Endothelial cell (in vitro differentiated cells): ENCODE results near the gene ZNF330. TPM values are rescaled to one million over a fixed set of nuclear protein-coding genes. Genes with fewer than 3 reads are reported as not detected.
"Not testable (repeated sequence)": the region's sequence is repeated elsewhere in the genome, so short reads cannot be mapped to it uniquely, and the experiment has no call there.

Source experiments
- DNase-seq: peaks from one replicate; pipeline ENCODE4 v3.0.0; 2021; ENCODE audit warnings: low spot score
- H3K27ac Mint-ChIP-seq: one replicate; pipeline ENCODE4 v1.8.0; 2021; ENCODE audit warnings: mixed read lengths, inconsistent platforms; ENCODE audit not compliant: unreplicated experiment
- H3K27me3 Mint-ChIP-seq: one replicate; pipeline ENCODE4 v1.8.0; 2021; ENCODE audit warnings: mild to moderate bottlenecking, moderate library complexity, mixed read lengths, inconsistent platforms; ENCODE audit not compliant: unreplicated experiment
- H3K36me3 Mint-ChIP-seq: one replicate; pipeline ENCODE4 v1.8.0; 2021; ENCODE audit warnings: mild to moderate bottlenecking, low read depth, mixed read lengths, inconsistent platforms; ENCODE audit not compliant: unreplicated experiment
- H3K4me1 Mint-ChIP-seq: one replicate; pipeline ENCODE4 v1.8.0; 2021; ENCODE audit warnings: mild to moderate bottlenecking, mixed read lengths, inconsistent platforms; ENCODE audit not compliant: unreplicated experiment
- H3K4me3 Mint-ChIP-seq: one replicate; pipeline ENCODE4 v1.8.0; 2021; ENCODE audit warnings: mild to moderate bottlenecking, mixed read lengths, inconsistent platforms; ENCODE audit not compliant: unreplicated experiment
- H3K9me3 Mint-ChIP-seq: one replicate; pipeline ENCODE4 v1.8.0; 2021; ENCODE audit warnings: mixed read lengths, inconsistent platforms; ENCODE audit not compliant: unreplicated experiment
- total RNA-seq: library from RNA; stranded (reverse); fragmentation: NEBNext Ultra II Directional; extraction: Animal tissue kit (Norgen Biotek cat#: 25700); gene quantifications from one replicate; pipeline ENCODE4 v1.2.1, GENCODE V29; 2021; ENCODE audit not compliant: unreplicated experiment
- TF ChIP-seq, protein P1 (sequence below): fragments of 200-600 bp; sonication (generic); IDR thresholded peaks from one replicate; pipeline ENCODE4 v1.5.0; 2021; ENCODE audit warnings: antibody characterized with exemption; ENCODE audit not compliant: unreplicated experiment

The ZNF330 gene
- total RNA-seq, 1 donor from 2014 or later, result 41.8 TPM

DNA sequence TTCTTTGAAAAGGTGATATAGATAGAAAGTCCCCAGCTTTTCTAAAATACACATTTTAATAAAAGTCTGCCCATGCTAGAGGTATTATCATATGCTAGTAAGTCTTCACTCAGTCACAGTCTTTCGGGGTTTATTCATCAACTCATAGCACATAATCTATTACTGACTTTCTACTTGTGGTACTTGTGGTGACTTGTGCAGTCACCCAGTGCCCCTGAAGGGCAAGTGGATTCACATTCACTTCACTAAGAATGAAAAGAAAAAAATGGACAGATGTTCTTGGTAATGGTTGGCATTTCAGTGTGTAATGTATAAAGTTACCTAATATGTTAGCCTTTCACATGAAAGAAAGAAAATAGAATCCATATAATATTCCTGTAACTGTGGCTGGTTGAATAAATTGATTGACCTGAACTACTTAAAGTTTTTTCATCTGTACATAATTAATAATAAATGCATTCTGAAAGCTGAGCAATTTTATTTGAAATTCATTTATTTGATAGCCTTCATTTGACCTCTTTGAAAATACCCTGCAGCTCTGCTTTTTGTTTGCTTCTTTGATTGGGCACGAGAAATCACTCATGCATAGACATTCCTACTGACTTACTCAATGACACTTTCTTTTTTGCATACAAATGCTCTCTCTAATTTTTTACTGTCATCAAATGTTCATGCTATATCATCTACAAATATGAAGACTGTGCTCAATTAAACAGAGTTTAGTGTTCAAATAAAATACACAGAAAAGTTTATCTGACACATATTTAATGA lies 39.5 kb upstream of the ZNF330 start:
- Mint-ChIP-seq H3K9me3 (no peaks in the 10 kb centered on the region), H3K27me3 (peaks cover 2% of the 10 kb centered on the region), H3K27ac (no peak overlapping the region), H3K36me3 (no peaks in the 10 kb centered on the region), H3K4me1 (no peaks in the 10 kb centered on the region), H3K4me3 (no peak overlapping the region)
- DNase-seq, result no peak
- TF ChIP-seq, protein P1, sequence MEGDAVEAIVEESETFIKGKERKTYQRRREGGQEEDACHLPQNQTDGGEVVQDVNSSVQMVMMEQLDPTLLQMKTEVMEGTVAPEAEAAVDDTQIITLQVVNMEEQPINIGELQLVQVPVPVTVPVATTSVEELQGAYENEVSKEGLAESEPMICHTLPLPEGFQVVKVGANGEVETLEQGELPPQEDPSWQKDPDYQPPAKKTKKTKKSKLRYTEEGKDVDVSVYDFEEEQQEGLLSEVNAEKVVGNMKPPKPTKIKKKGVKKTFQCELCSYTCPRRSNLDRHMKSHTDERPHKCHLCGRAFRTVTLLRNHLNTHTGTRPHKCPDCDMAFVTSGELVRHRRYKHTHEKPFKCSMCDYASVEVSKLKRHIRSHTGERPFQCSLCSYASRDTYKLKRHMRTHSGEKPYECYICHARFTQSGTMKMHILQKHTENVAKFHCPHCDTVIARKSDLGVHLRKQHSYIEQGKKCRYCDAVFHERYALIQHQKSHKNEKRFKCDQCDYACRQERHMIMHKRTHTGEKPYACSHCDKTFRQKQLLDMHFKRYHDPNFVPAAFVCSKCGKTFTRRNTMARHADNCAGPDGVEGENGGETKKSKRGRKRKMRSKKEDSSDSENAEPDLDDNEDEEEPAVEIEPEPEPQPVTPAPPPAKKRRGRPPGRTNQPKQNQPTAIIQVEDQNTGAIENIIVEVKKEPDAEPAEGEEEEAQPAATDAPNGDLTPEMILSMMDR, result no peak

DNA sequence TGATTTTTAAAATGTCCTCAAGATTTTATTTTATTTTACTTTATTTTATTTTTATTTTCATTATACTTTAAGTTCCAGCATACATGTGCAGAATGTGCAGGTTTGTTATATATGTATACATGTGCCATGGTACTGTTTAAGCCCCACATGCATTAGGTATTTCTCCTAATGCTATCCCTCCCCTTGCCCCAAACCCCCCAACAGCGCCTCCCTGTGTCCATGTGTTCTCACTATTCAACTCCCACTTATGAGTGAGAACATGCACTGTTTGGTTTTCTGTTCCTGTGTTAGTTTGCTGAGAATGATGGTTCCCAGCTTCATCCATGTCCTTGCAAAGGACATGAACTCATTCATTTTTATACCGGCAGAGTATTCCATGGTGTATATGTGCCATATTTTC lies 37.2 kb upstream of the ZNF330 start:
- not testable (repeated sequence) for H3K27ac Mint-ChIP-seq, DNase-seq, H3K9me3 Mint-ChIP-seq, H3K4me1 Mint-ChIP-seq, H3K27me3 Mint-ChIP-seq, H3K36me3 Mint-ChIP-seq, H3K4me3 Mint-ChIP-seq

DNA sequence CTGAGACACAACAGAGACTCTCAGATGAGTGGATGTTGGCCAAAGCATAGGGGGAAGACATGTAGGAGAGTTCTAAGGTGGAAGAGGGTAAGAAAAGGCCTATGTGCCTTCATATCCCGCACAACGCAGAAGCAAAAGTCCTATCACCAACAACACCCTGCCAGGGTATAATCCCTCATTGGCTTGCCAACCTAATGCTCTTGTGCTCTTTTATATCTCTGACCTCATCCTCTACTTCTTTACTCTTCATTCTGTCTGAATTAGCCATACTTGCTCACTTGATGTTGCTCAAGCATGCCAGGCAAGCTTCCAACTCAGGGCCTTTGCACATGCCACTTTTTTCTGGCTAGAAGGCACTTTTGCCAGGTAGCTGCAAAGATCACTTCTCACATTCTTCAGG lies 28.1 kb upstream of the ZNF330 start:
- H3K4me1 Mint-ChIP-seq, result peaks cover 5% of the 10 kb centered on the region
- no peak overlapping the region for H3K4me3 Mint-ChIP-seq
- H3K36me3 Mint-ChIP-seq, result peaks cover 3% of the 10 kb centered on the region
- TF ChIP-seq, protein P1, result no peak
- H3K27ac Mint-ChIP-seq, result no peak overlapping the region
- H3K9me3 Mint-ChIP-seq, result no peaks in the 10 kb centered on the region
- peaks cover 1% of the 10 kb centered on the region for H3K27me3 Mint-ChIP-seq
- no peak for DNase-seq

DNA sequence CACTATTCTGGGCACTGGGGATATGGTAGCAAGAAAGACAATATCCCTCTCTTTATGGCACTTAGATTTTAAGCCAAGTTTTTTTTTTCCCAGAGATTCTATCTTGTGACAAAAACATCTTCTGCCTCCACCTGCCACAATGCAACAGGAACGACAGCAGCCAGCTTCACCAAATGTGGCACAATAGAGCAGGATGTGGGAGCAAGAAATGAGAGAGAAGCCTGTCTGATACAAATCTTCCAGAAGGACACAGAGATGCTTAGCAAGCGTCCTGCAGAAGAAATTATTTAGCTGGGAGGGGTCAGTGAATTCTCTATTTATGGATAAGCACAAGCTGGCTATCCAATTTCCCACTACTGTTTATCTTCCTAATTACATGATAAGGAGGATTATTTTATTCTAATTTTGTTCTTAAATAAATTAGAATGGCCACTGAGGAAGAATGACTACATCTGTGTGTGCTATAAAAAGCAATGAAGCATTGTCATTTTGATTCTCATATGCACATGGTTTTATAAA lies 27.1 kb upstream of the ZNF330 start:
- H3K4me3 Mint-ChIP-seq, result no peak overlapping the region
- no peak overlapping the region for H3K27ac Mint-ChIP-seq
- TF ChIP-seq, protein P1, result no peak
- H3K27me3 Mint-ChIP-seq, result peaks cover 1% of the 10 kb centered on the region
- H3K9me3 Mint-ChIP-seq, result no peaks in the 10 kb centered on the region
- H3K4me1 Mint-ChIP-seq, result peaks cover 3% of the 10 kb centered on the region
- H3K36me3 Mint-ChIP-seq, result peaks cover 3% of the 10 kb centered on the region
- no peak for DNase-seq

DNA sequence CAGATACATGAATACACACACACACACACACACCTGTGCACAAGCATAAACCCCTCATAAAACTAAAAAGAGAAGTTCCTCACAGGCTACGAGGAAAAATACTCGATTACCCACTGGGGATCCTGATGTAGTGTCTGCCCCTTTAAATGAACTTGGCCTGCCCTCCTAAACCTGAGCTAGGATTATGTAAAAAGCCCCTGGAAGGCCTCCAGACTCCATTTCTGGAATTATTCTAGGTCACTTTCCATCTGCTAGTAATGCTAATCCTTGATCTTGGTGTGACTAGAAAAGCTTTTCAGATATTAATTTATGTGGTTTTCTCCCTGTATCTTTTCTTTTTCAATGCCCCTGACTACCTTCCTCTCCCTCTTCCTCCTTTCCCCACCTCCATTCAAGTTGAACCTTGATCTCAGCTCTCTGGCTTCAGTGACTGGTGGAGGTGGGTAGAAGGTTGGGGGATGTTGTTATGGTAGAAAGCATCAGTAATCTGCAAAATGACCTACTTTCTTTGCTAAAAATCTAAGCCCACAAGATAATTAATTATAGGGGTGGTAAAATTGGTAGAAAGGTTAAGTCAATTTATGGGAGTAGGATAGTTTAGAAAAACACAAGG lies 25.5 kb upstream of the ZNF330 start:
- no peaks in the 10 kb centered on the region for H3K9me3 Mint-ChIP-seq
- no peak overlapping the region for H3K27ac Mint-ChIP-seq
- H3K4me3 Mint-ChIP-seq, result no peak overlapping the region
- no peak for DNase-seq
- no peaks in the 10 kb centered on the region for H3K4me1 Mint-ChIP-seq
- TF ChIP-seq, protein P1, result no peak
- peaks cover 3% of the 10 kb centered on the region for H3K36me3 Mint-ChIP-seq
- peaks cover 1% of the 10 kb centered on the region for H3K27me3 Mint-ChIP-seq
